Activated CD4-positive, alpha-beta memory T cell treated with anti-CD3 and anti-CD28 coated beads for 36 hours (primary cell): ENCODE data around the gene EMD. TPM values are rescaled to one million over a fixed set of nuclear protein-coding genes. Genes with fewer than 3 reads are reported as not detected.
A peak's percentile ranks its signal among the peaks of the same experiment; 100 is the strongest.

ENCODE experiments used
- CTCF ChIA-PET: fragments of 350-600 bp; sonication (Branson Sonifier 250); formaldehyde crosslinking; loops from one replicate; lab custom pipeline; 2021; ENCODE audit warnings: antibody characterized with exemption, inconsistent platforms; lab: Charles Lee
- POLR2A ChIA-PET: fragments of 350-600 bp; sonication (Branson Sonifier 250); formaldehyde crosslinking; loops from one replicate; lab custom pipeline; 2021; ENCODE audit warnings: antibody characterized with exemption; lab: Charles Lee
- DNase-seq: peaks from one replicate; pipeline ENCODE4 v3.0.0-alpha.2; 2020
- H3K27ac Mint-ChIP-seq: one replicate; pipeline ENCODE4 v1.8.0; 2021; ENCODE audit warnings: mixed read lengths
- H3K27me3 Mint-ChIP-seq: one replicate; pipeline ENCODE4 v1.8.0; 2021; ENCODE audit warnings: mixed read lengths
- H3K36me3 Mint-ChIP-seq: one replicate; pipeline ENCODE4 v1.8.0; 2021; ENCODE audit warnings: mixed read lengths
- H3K4me1 Mint-ChIP-seq: one replicate; pipeline ENCODE4 v1.8.0; 2021; ENCODE audit warnings: low read depth, mixed read lengths
- H3K4me3 Mint-ChIP-seq: one replicate; pipeline ENCODE4 v1.8.0; 2021; ENCODE audit warnings: mild to moderate bottlenecking, mixed read lengths
- H3K9me3 Mint-ChIP-seq: one replicate; pipeline ENCODE4 v1.8.0; 2021; ENCODE audit warnings: mixed read lengths
- intact Hi-C: fragments of 100-400 bp; cut with micrococcal nuclease; formaldehyde crosslinking; loops from one replicate; pipeline ENCODE4 v1.15.1; 2023
- total RNA-seq, 2 experiments: library from RNA; stranded (reverse); gene quantifications; one replicate each; pipeline ENCODE4 v1.2.3, GENCODE V29; 2021

The EMD gene
- total RNA-seq, 2 experiments from 2014 or later, result 75.8 to 79.1 TPM

DNA sequence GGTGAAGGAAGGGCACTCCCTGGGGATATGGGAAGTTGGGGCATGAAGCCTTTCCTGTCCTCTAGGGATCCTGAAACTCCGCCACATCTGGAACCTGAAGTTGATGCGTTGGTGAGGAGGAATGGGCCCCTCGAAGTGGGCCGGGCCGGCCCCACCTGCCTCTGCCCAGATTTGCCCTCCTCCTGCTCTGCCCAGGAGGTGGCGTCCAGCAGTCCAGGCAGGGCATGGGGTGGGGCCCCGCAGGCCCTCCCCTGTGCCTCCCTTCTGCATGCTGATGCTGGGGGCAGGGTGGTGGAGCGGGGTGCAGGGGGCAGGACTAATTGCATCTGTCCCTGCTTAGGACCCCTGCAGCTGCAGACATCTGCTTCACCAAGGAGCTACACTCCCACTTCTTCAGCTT, 34.0 kb downstream of the EMD start:
- Mint-ChIP-seq H3K27me3 (no peaks in the 10 kb centered on the region), H3K36me3 (peaks cover 8% of the 10 kb centered on the region), H3K4me1 (peaks cover 16% of the 10 kb centered on the region), H3K27ac (peak overlapping the region; percentile 80), H3K9me3 (no peaks in the 10 kb centered on the region), H3K4me3 (no peak overlapping the region)
- intact Hi-C loops, result no loop called here
- no peak for DNase-seq
- ChIA-PET CTCF (interaction anchor here (1.7 to 1.8 kb wide), 2 partner anchors 14 kb away, joined by 3 to 8 read pairs; partner anchors contain the start of gene RPL10), POLR2A (interaction anchor here (1.8 to 2.8 kb wide), 2 partner anchors 13 to 74 kb away, joined by 4 to 35 read pairs; partner anchors contain the start of genes RPL10 and UBL4A)

DNA sequence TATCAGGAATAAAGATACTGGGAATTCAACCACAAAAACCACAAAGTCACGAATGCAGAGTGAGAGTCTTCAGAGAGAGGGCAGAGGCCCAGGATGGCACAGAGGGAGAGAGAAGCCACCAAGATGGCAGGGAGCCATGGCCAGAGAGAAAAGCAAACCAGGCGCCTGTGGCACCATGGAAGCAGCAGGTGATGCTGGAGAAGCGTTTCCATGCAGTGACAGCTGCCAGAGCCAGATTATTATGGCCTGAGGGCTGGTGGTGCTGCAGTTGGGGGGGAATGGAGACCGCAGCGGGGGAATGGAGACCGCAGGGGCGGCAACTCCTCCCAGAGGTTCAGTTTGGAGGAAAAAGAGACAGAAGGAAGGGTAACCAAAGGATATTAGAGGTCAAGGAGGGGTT, 38.1 kb downstream of the EMD start:
- no peak overlapping the region for H3K4me3 Mint-ChIP-seq
- no peaks in the 10 kb centered on the region for H3K27me3 Mint-ChIP-seq
- H3K4me1 Mint-ChIP-seq, result peaks cover 5% of the 10 kb centered on the region
- intact Hi-C loops, result no loop called here
- ChIA-PET CTCF (no interaction called here), POLR2A (interaction anchor here (0.6 kb wide), 1 partner anchor 108 kb away, joined by 3 read pairs; no protein-coding TSS in a partner anchor)
- H3K36me3 Mint-ChIP-seq, result peaks cover 6% of the 10 kb centered on the region
- H3K9me3 Mint-ChIP-seq, result no peaks in the 10 kb centered on the region
- no peak overlapping the region for H3K27ac Mint-ChIP-seq
- DNase-seq, result no peak

DNA sequence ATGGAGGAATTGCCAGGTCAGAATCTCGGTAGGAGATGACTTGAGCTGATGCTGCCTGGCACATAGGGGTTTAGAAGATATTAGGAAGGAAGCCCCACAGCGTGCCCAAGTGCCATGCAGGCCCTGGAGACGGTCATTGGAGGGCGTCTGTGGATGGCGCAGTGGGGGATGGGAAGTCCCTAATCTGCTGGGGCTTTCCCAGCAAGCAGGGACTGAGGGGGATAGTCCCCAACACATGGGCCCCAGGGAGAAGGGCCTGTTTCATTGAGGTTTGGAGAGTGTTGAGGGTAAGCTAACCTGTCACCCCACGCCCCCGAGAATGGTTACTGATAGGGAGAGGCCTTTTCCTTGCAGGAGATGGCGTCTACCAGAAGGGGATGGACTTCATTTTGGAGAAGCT, 40.1 kb downstream of the EMD start:
- no peak for DNase-seq
- ChIA-PET POLR2A (interaction anchor here (1.1 kb wide), 1 partner anchor 8 kb away, joined by 3 read pairs; no protein-coding TSS in a partner anchor), CTCF (interaction anchor here (0.6 kb wide), 1 partner anchor 23 kb away, joined by 3 read pairs; no protein-coding TSS in a partner anchor)
- intact Hi-C loops, result no loop called here
- Mint-ChIP-seq H3K27me3 (no peaks in the 10 kb centered on the region), H3K9me3 (no peaks in the 10 kb centered on the region), H3K36me3 (peaks cover 4% of the 10 kb centered on the region), H3K4me3 (no peak overlapping the region), H3K27ac (no peak overlapping the region), H3K4me1 (no peaks in the 10 kb centered on the region)

DNA sequence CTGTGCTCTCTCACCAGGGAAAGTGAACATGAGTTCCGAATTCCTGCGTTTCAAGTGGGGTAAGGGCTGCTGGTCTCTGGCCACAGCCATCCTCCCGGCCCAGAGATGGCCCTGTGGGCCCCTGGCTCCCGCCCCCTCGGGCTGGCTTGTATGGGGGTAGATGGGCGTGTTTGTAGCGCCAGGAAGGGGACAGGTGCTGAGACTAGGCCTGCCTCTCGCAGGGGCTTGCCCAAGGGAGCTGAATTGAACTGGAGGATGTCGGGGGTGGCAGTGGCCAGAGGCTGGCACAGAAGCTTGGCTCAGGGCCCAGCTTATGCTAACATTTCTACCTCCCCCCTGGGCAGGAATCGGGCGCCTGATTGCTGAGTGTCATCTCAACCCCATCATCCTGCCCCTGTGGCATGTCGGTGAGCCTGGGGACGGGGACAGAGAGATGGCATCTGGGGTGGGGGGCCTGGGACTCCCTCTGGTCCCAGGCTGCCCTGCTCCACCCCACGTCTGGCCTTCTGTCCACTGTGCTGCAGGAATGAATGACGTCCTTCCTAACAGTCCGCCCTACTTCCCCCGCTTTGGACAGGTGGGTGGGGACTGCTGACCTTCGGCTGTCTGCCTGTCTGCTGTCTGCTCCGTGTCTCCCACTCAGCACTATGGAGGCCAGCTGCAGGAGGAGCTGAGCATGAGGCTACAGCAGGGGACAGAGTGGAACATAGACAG, 40.8 kb downstream of the EMD start:
- H3K27ac Mint-ChIP-seq, result no peak overlapping the region
- no peak for DNase-seq
- no peak overlapping the region for H3K4me3 Mint-ChIP-seq
- H3K4me1 Mint-ChIP-seq, result no peaks in the 10 kb centered on the region
- H3K9me3 Mint-ChIP-seq, result no peaks in the 10 kb centered on the region
- H3K27me3 Mint-ChIP-seq, result no peaks in the 10 kb centered on the region
- H3K36me3 Mint-ChIP-seq, result peaks cover 4% of the 10 kb centered on the region
- CTCF ChIA-PET, result no interaction called here
- intact Hi-C loops, result no loop called here
- POLR2A ChIA-PET, result interaction anchor here (1.1 kb wide), 1 partner anchor 7 kb away, joined by 3 read pairs; no protein-coding TSS in a partner anchor

DNA sequence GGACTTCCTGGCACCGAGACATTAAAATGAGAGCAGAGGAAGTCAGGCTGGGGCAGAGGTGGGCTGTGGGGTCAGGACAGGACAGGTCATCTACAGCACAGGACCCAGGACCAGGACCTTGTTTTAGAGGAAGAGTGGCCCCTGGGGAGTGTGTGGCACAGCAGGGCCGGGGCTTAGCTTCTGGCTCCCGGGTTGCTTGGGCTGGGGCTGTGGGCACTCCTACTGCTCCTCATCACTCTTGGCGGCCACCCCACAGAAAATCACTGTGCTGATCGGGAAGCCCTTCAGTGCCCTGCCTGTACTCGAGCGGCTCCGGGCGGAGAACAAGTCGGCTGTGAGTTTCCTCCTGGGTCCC, 41.3 kb downstream of the EMD start:
- POLR2A ChIA-PET, result interaction anchor here (0.8 kb wide), 1 partner anchor 22 kb away, joined by 3 read pairs; the partner anchor contains the start of gene RPL10
- H3K36me3 Mint-ChIP-seq, result peaks cover 2% of the 10 kb centered on the region

DNA sequence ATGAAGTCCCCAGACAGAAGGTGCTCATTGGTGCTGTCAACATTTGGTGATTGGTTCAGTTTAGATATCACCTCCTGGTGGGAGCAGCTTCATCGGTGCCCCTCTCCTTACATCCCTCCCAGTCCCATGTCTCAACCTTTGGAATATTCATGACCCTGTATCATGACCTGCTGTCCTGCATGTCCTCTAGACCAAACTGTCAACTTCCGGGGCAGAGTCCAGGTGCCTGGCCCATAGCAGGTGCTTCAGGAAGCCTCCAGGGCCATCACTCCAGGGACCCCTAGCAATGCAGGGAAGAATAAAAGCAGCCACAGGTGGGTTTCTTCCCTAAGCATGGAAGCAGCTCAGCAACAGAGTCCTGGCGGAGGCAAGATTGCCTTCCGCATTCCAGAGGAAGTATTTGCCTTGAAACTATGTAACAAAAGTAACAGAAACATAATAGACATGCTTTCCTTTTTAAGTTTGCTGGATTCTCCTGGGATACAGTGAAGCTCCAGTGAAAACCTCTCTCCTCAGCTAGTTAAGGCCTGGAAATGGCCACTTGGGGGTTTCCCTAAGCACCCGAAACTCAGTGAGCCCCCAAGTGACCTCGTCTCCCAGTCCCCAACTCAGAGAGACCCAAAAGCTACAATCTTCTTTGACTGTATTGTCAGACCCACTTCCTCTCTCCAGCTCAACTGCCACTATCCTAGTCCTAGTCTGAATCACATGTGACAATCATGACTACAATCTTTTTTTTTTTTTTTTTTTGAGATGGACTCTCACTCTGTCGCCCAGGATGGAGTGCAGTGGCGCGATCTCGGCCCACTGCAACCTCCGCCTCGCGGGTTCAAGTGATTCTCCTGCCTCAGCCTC, 48.0 kb downstream of the EMD start:
- intact Hi-C loops, result no loop called here
- POLR2A ChIA-PET, result interaction anchor here (1.0 to 2.1 kb wide), 2 partner anchors 8 to 15 kb away, joined by 3 to 4 read pairs; no protein-coding TSS in a partner anchor
- Mint-ChIP-seq H3K27me3 (no peaks in the 10 kb centered on the region), H3K4me3 (peak overlapping the region; percentile 77), H3K27ac (peak overlapping the region; percentile 54), H3K4me1 (peaks cover 17% of the 10 kb centered on the region), H3K36me3 (peaks cover 2% of the 10 kb centered on the region), H3K9me3 (no peaks in the 10 kb centered on the region)
- CTCF ChIA-PET, result interaction anchor here (0.7 to 1.9 kb wide), 3 partner anchors 13 to 54 kb away, joined by 3 to 7 read pairs (median 3); no protein-coding TSS in a partner anchor
- no peak for DNase-seq

More for the DNA sequence above, 41.3 kb downstream of the EMD start:
- H3K27ac Mint-ChIP-seq, result no peak overlapping the region
- intact Hi-C loops, result no loop called here
- CTCF ChIA-PET, result no interaction called here
- no peaks in the 10 kb centered on the region for H3K4me1 Mint-ChIP-seq
- H3K9me3 Mint-ChIP-seq, result no peaks in the 10 kb centered on the region
- H3K4me3 Mint-ChIP-seq, result no peak overlapping the region
- DNase-seq, result no peak
- no peaks in the 10 kb centered on the region for H3K27me3 Mint-ChIP-seq

DNA sequence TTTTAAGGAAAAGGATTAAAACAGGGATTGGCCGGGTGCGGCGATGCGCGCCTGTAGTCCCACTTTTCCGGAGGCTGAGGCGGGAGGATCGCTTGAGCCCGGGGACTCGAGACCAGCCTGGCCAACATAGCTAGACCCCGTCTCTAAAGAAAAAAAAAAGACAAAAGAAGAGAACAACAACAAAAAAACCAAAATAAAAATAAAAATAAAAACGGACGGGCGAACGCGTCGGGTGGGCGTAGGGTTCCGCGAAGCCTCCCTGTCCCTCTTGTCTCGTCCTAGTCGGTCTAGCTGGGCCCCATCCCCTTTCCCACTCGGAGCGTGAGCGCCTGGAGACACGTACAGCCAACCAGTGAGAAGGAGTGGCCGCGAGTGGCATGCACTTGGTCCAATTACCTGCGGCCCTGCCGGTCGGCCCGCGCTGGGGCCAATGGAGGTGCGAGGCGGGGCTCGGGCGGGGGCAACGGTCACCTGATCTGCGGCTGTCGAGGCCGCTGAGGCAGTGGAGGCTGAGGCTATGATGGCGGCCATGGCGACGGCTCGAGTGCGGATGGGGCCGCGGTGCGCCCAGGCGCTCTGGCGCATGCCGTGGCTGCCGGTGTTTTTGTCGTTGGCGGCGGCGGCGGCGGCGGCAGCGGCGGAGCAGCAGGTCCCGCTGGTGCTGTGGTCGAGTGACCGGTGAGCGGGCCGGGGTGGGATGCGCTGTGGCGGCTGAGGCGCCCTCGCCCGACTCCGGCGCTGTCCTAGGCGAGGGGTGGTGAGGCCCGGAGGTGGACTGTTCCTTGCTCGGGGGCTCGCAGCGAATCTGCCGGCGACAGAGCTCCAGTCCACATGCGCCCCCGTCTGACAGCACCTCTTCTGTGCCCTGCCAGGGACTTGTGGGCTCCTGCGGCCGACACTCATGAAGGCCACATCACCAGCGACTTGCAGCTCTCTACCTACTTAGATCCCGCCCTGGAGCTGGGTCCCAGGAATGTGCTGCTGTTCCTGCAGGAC, 49.4 kb downstream of the EMD start, which contains the start of gene ATP6AP1:
ATP6AP1 (plus strand) TSS at position 502 of the 996 bp plus-strand sequence; CDS start at position 518, 16 bp downstream.
- H3K27me3 Mint-ChIP-seq, result no peaks in the 10 kb centered on the region
- H3K36me3 Mint-ChIP-seq, result peaks cover 2% of the 10 kb centered on the region
- ChIA-PET CTCF (interaction anchor here (0.9 to 1.9 kb wide), 4 partner anchors 17 to 99 kb away, joined by 3 to 7 read pairs (median 4); partner anchors contain the start of gene RPL10), POLR2A (interaction anchor here (0.7 to 2.1 kb wide), 5 partner anchors 7 to 27 kb away, joined by 3 to 6 read pairs (median 4); partner anchors contain the start of genes FAM50A and TAFAZZIN)
- peak within 1 kb of the TSS; percentile 77 for H3K4me3 Mint-ChIP-seq
- DNase-seq, result peak; percentile 94
- intact Hi-C loops, result no loop called here
- H3K27ac Mint-ChIP-seq, result peak within 1 kb of the TSS; percentile 69
- no peaks in the 10 kb centered on the region for H3K9me3 Mint-ChIP-seq
- peaks cover 17% of the 10 kb centered on the region for H3K4me1 Mint-ChIP-seq

DNA sequence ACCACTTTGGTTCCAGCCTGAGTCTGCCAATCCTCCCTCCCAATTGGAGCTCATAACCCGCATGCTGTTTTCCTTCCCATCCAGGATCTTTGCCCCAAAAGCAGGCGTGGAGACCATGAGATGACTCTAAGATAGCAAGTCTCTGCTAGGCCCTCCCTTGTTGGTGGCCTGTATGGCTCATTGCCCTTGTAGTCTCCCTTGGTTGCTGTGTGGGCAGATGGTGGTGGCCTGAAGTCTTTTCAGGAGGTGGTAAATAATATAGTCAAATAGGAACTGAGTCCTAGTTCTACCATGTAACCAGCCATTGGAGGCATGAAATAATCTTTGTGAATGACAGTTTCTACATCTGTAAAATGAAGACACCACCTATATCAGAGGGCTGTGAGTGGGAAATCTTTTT, 50.6 kb downstream of the EMD start:
- CTCF ChIA-PET, result interaction anchor here (0.9 to 1.6 kb wide), 3 partner anchors 18 to 97 kb away, joined by 3 to 5 read pairs (median 4); partner anchors contain the start of gene RPL10
- peak; percentile 26 for DNase-seq
- intact Hi-C loops, result no loop called here
- H3K4me1 Mint-ChIP-seq, result peaks cover 17% of the 10 kb centered on the region
- POLR2A ChIA-PET, result interaction anchor here (1.0 to 1.5 kb wide), 4 partner anchors 9 to 30 kb away, joined by 3 to 6 read pairs (median 4); partner anchors contain the start of gene FAM50A
- H3K9me3 Mint-ChIP-seq, result no peaks in the 10 kb centered on the region
- H3K27ac Mint-ChIP-seq, result peak overlapping the region; percentile 69
- no peaks in the 10 kb centered on the region for H3K27me3 Mint-ChIP-seq
- H3K4me3 Mint-ChIP-seq, result peak overlapping the region; percentile 77
- peaks cover 2% of the 10 kb centered on the region for H3K36me3 Mint-ChIP-seq

DNA sequence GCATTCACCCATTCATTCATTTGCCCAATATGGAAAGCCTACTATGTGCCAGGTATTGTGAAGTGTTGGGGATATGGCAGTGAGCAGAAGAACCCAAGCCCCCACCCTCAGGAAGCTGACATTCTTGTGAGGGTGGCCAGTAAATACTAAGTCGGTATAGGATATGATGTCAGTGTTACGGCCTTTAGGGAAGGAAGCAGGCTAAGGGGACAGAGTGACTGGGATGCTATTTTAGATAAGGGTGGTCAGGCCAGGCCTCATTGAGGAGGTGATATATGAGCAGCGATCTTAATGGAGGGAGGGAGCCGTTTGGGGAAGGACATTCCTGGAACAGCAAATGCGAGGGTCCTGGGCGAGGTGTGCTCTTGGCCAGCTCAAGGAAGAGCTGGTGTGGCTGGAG, 51.4 kb downstream of the EMD start:
- no peaks in the 10 kb centered on the region for H3K27me3 Mint-ChIP-seq
- no peak for DNase-seq
- POLR2A ChIA-PET, result interaction anchor here (1.2 to 1.5 kb wide), 2 partner anchors 9 to 31 kb away, joined by 3 to 6 read pairs; no protein-coding TSS in a partner anchor
- CTCF ChIA-PET, result no interaction called here
- H3K27ac Mint-ChIP-seq, result peak overlapping the region; percentile 57
- intact Hi-C loops, result no loop called here
- H3K4me1 Mint-ChIP-seq, result peaks cover 17% of the 10 kb centered on the region
- peaks cover 2% of the 10 kb centered on the region for H3K36me3 Mint-ChIP-seq
- H3K4me3 Mint-ChIP-seq, result no peak overlapping the region
- H3K9me3 Mint-ChIP-seq, result no peaks in the 10 kb centered on the region

DNA sequence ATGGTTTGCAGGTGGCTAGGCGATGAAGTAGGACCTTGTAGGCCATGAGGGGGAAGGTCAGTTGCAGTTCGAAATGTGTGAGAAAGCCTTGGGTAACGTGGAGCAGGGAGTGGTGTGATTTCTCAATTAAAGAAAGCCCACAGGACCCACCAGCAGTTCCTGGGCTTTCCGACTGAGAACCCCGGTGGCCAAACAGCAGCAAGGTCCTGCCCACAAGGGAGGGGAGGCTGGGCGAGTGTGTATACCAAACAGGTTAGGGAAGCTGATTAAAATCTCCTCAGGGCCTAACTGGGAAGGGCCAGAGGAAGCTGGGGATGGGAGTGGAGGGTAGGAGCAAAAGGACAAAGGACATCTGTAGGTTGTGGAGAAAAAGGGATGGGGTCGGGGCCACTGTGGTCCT, 51.8 kb downstream of the EMD start:
- Mint-ChIP-seq H3K36me3 (peaks cover 4% of the 10 kb centered on the region), H3K4me1 (peaks cover 17% of the 10 kb centered on the region), H3K4me3 (no peak overlapping the region), H3K9me3 (no peaks in the 10 kb centered on the region), H3K27me3 (no peaks in the 10 kb centered on the region), H3K27ac (peak overlapping the region; percentile 57)
- intact Hi-C loops, result no loop called here
- no peak for DNase-seq
- POLR2A ChIA-PET, result no interaction called here
- CTCF ChIA-PET, result no interaction called here
